Measurements from ENCODE around the gene GPR156. TPM values are rescaled to one million over a fixed set of nuclear protein-coding genes. Genes with fewer than 3 reads are reported as not detected.

The GPR156 gene
- total RNA-seq, 1 donor from 2014 or later, result 11.7 TPM

- Mint-ChIP-seq H3K9me3 (peaks cover 33% of the 10 kb centered on the region), H3K27me3 (ENCODE audit: low read depth) (no peaks in the 10 kb centered on the region), H3K4me1 (peaks cover 9% of the 10 kb centered on the region), H3K4me3 (no peak overlapping the region), H3K27ac (no peak overlapping the region), H3K36me3 (peaks cover 30% of the 10 kb centered on the region)
- no peak for DNase-seq (ENCODE audit: low spot score in 2 of 2, unreplicated experiment in 2 of 2)
- no peak for TF ChIP-seq CTCF (IDR thresholded peaks at IDR 0.05; ENCODE audit: unreplicated experiment)
These were observed 27.1 kb upstream of the GPR156 start for GRCh38 chr3:120311863-120312794.

- no peak overlapping the region for H3K4me3 Mint-ChIP-seq
- no peak overlapping the region for H3K27ac Mint-ChIP-seq
- H3K27me3 Mint-ChIP-seq (ENCODE audit: low read depth), result no peaks in the 10 kb centered on the region
- DNase-seq (ENCODE audit: low spot score in 2 of 2, unreplicated experiment in 2 of 2), result no peak
- no peaks in the 10 kb centered on the region for H3K36me3 Mint-ChIP-seq
- peaks cover 35% of the 10 kb centered on the region for H3K4me1 Mint-ChIP-seq
- no peak for TF ChIP-seq CTCF (IDR thresholded peaks at IDR 0.05; ENCODE audit: unreplicated experiment)
- H3K9me3 Mint-ChIP-seq, result no peaks in the 10 kb centered on the region
These were observed 21.8 kb upstream of the GPR156 start for GRCh38 chr3:120306519-120307455.

GRCh38 chr3:120304616-120305015, 19.6 kb upstream of the GPR156 start:
- peak overlapping the region; percentile 1 for H3K4me3 Mint-ChIP-seq
- no peaks in the 10 kb centered on the region for H3K27me3 Mint-ChIP-seq (ENCODE audit: low read depth)
- no peaks in the 10 kb centered on the region for H3K36me3 Mint-ChIP-seq
- peak overlapping the region; percentile 83 for H3K27ac Mint-ChIP-seq
- no peaks in the 10 kb centered on the region for H3K9me3 Mint-ChIP-seq
- TF ChIP-seq CTCF (IDR thresholded peaks at IDR 0.05; ENCODE audit: unreplicated experiment), result no peak
- no peak for DNase-seq (ENCODE audit: low spot score in 2 of 2, unreplicated experiment in 2 of 2)
- H3K4me1 Mint-ChIP-seq, result peaks cover 31% of the 10 kb centered on the region

- Mint-ChIP-seq H3K27ac (peak overlapping the region; percentile 86), H3K36me3 (no peaks in the 10 kb centered on the region), H3K4me3 (no peak overlapping the region), H3K9me3 (no peaks in the 10 kb centered on the region), H3K4me1 (peaks cover 35% of the 10 kb centered on the region), H3K27me3 (ENCODE audit: low read depth) (no peaks in the 10 kb centered on the region)
- TF ChIP-seq CTCF (IDR thresholded peaks at IDR 0.05; ENCODE audit: unreplicated experiment), result no peak
- no peak for DNase-seq (ENCODE audit: low spot score in 2 of 2, unreplicated experiment in 2 of 2)
These were observed 17.3 kb upstream of the GPR156 start for GRCh38 chr3:120302361-120302760.

GRCh38 chr3:120300971-120301370, 15.9 kb upstream of the GPR156 start:
- Mint-ChIP-seq H3K4me3 (no peak overlapping the region), H3K27ac (no peak overlapping the region), H3K27me3 (ENCODE audit: low read depth) (peaks cover 2% of the 10 kb centered on the region), H3K4me1 (peaks cover 35% of the 10 kb centered on the region), H3K36me3 (no peaks in the 10 kb centered on the region), H3K9me3 (peaks cover 6% of the 10 kb centered on the region)
- TF ChIP-seq CTCF (IDR thresholded peaks at IDR 0.05; ENCODE audit: unreplicated experiment), result no peak
- DNase-seq (ENCODE audit: low spot score in 2 of 2, unreplicated experiment in 2 of 2), result no peak

Measured in mesothelial cell of epicardium (in vitro differentiated cells).